Activated CD4-positive, alpha-beta memory T cell treated with anti-CD3 and anti-CD28 coated beads, Interleukin-2, amount 10 ng/mL, durations not matched to agents 7 days and 5 days (primary cell): ENCODE data around the gene PPP2R3A. TPM values are rescaled to one million over a fixed set of nuclear protein-coding genes. Genes with fewer than 3 reads are reported as not detected.
"Not testable (repeated sequence)": the region's sequence is repeated elsewhere in the genome, so short reads cannot be mapped to it uniquely, and the experiment has no call there.

ENCODE experiments used
- CTCF ChIA-PET: fragments of 350-600 bp; sonication (Branson Sonifier 250); formaldehyde crosslinking; loops from one replicate; lab custom pipeline; 2021; ENCODE audit warnings: antibody characterized with exemption, inconsistent platforms; lab: Charles Lee
- POLR2A ChIA-PET: fragments of 350-600 bp; sonication (Branson Sonifier 250); formaldehyde crosslinking; loops from one replicate; lab custom pipeline; 2021; ENCODE audit warnings: antibody characterized with exemption; lab: Charles Lee
- DNase-seq: peaks from one replicate; pipeline ENCODE4 v3.0.0-alpha.2; 2020
- H3K27ac Mint-ChIP-seq: one replicate; pipeline ENCODE4 v1.8.0; 2021; ENCODE audit warnings: mild to moderate bottlenecking, mixed read lengths
- H3K27me3 Mint-ChIP-seq: one replicate; pipeline ENCODE4 v1.8.0; 2021; ENCODE audit warnings: mixed read lengths
- H3K36me3 Mint-ChIP-seq: one replicate; pipeline ENCODE4 v1.8.0; 2021; ENCODE audit warnings: low read depth, mixed read lengths
- H3K4me1 Mint-ChIP-seq: one replicate; pipeline ENCODE4 v1.8.0; 2021; ENCODE audit warnings: mixed read lengths
- H3K4me3 Mint-ChIP-seq: one replicate; pipeline ENCODE4 v1.8.0; 2021; ENCODE audit warnings: mild to moderate bottlenecking, mixed read lengths
- H3K9me3 Mint-ChIP-seq: one replicate; pipeline ENCODE4 v1.8.0; 2021; ENCODE audit warnings: mixed read lengths
- total RNA-seq, 2 experiments: library from RNA; stranded (reverse); gene quantifications; one replicate each; pipeline ENCODE4 v1.2.3, GENCODE V29; 2021

The PPP2R3A gene
- total RNA-seq, 2 experiments from 2014 or later: 0.03 TPM; not detected in 1

DNA sequence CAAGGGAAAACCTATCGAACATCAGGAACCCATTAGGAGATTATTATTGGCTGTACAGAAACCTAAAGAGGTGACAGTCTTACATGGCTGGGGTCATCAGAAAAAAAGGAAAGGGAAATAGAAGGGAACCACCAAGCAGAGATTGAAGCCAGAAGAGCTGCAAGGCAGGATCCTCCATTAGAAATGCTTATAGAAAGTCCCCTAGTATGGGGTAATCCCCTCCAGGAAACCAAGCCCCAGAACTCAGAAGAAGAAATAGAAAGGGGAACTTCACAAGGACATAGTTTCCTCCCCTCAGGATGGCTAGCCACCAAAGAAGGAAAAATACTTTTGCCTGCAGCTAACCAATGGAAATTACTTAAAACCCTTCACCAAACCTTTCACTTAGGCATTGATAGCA lies 27.8 kb upstream of the PPP2R3A start:
- H3K4me1 Mint-ChIP-seq, DNase-seq, POLR2A ChIA-PET, H3K4me3 Mint-ChIP-seq, H3K36me3 Mint-ChIP-seq, H3K27me3 Mint-ChIP-seq, H3K27ac Mint-ChIP-seq, H3K9me3 Mint-ChIP-seq, CTCF ChIA-PET: not testable (repeated sequence)

DNA sequence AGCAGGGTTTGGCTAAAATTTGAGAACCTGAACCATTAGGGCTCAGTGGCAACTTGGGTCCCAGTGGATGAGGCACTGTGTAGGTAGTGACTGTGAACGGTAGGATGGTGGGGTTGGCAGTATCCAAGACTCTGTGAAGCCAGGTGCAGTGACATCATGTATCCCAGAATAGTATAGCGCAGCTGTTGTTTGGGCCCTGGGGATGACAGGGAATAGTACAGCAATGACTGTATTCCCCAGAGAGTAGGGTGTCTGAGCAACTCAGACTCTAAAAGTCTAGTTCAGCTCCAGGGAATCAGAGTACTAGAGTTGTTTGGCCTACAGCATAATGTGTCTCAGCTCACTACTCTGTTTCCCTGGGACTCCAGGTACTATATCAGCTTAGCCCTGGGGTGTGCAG lies 20.7 kb upstream of the PPP2R3A start:
- H3K4me3 Mint-ChIP-seq: no peak overlapping the region
- DNase-seq: no peak
- ChIA-PET CTCF (no interaction called here), POLR2A (no interaction called here)
- no peaks in the 10 kb centered on the region for H3K36me3 Mint-ChIP-seq
- no peak overlapping the region for H3K27ac Mint-ChIP-seq
- no peaks in the 10 kb centered on the region for H3K4me1 Mint-ChIP-seq
- H3K9me3 Mint-ChIP-seq: no peaks in the 10 kb centered on the region
- peaks cover 4% of the 10 kb centered on the region for H3K27me3 Mint-ChIP-seq

DNA sequence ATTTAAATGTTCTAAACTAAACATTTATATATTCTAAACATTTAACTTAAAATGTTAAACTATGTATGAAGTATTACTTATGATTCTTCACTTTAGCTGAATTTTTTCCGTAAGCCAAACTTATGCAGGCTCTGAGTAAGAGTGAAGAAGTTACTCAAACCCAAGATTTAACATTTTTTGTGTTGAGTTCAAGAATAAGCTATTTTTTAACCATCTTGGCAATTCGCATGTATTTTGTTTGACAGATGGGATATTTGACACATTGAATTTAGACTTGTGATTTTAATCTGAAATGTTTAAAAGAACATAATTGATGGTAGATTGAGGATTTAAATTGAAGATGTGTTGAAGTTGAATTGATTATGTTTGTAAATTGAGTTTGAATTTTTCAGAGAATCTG lies 14.6 kb upstream of the PPP2R3A start:
- no peaks in the 10 kb centered on the region for H3K9me3 Mint-ChIP-seq
- ChIA-PET POLR2A (no interaction called here), CTCF (no interaction called here)
- DNase-seq: no peak
- no peaks in the 10 kb centered on the region for H3K4me1 Mint-ChIP-seq
- H3K27ac Mint-ChIP-seq: no peak overlapping the region
- H3K27me3 Mint-ChIP-seq: peaks cover 6% of the 10 kb centered on the region
- H3K4me3 Mint-ChIP-seq: no peak overlapping the region
- H3K36me3 Mint-ChIP-seq: no peaks in the 10 kb centered on the region

DNA sequence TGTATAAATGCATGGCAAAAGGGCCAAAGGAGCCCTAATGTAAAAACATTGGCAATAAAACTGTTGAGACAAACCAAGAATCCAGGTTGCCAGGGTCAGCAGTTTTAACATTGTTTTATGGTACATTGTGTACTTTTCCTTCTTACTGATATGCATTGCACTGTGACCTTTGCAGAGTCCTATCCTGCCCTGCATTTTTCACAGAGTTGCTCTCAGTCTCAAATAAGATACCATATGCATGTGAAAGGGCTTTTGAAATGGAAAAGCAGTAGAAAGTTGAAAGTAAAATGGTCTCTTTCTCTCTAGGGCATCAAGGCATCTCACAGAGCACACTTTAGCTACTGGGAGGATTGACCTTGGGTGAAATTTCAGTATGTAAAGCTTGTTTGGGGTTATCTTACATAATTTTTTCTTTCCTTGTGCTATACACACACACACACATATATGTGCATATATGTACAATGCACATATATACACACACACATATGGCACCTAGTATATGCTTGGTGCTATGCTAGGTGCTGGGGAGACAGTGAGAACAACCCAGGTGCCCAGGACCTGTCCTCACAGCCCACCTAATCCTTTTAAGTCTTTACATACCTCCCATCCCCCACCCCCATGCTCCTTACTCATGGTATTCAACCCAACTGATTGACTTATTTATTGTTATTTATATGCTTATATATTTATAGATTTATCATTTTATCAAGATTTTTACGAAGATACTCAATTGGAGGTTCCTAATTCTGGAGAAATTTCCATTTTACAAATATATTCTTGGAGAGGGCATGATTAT lies 1.2 kb upstream of the PPP2R3A start:
- POLR2A ChIA-PET: no interaction called here
- Mint-ChIP-seq H3K9me3 (no peaks in the 10 kb centered on the region), H3K27ac (no peak overlapping the region), H3K4me1 (peaks cover 12% of the 10 kb centered on the region), H3K36me3 (no peaks in the 10 kb centered on the region), H3K27me3 (peaks cover 31% of the 10 kb centered on the region), H3K4me3 (peak overlapping the region; percentile 48)
- DNase-seq: no peak
- CTCF ChIA-PET: no interaction called here

DNA sequence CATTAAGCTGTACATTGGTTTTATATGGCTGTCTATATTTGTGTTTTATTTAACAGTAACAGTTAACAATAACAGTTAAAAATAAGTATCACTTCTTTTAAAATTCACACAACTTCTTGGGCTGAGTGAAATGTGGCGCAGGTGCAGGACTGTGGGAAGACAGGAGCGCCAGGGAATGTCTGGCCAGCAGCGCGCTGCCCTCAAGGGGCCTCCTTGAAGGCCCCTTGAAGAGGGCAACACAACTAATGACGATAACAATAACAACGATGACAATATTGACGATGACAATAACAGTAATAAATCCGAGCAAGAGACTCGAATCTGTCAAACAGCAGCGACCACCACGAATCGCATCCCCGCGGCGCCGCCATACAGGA lies 411 bp upstream of the PPP2R3A start:
- Mint-ChIP-seq H3K4me3 (peak overlapping the region; percentile 48), H3K27ac (no peak overlapping the region), H3K4me1 (peaks cover 12% of the 10 kb centered on the region), H3K27me3 (peaks cover 34% of the 10 kb centered on the region), H3K36me3 (no peaks in the 10 kb centered on the region), H3K9me3 (no peaks in the 10 kb centered on the region)
- POLR2A ChIA-PET: no interaction called here
- no peak for DNase-seq
- CTCF ChIA-PET: no interaction called here

DNA sequence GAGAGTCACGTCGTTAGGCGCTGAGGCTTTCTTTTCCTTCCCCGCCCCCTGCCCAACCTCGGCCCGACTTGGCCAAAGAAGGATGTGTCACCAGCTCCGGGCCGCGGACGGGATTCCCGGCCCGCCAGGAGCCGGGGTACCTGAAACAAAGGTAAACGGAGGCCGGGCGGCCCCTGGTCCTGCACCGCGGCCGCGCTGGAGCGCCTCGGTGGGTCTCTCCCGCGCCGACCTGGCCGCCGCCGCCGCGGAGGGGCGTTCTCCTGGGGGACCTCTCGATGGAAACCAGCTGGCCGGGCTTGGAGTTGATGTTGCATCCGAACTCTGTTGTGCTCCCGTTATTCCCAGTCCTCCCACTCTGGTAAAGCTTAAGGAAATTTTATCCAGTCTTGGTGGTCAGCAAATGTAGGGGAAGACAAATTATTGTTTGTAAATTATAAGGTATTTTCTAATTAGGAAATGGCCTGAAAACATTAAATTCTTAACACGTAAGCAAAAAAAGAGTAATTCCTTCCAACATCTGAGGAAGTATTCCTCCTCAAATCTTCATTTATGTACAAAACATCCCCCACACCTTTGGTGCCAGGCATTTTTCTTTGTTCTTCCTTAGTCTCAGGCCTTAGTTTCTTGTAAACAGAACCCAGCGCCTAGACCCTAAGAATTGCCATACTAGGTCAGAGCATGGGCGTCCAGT lies 888 bp downstream of the PPP2R3A start:
- peaks cover 37% of the 10 kb centered on the region for H3K27me3 Mint-ChIP-seq
- CTCF ChIA-PET: interaction anchor here (1.2 to 1.5 kb wide), 2 partner anchors 76 to 786 kb away, joined by 3 to 4 read pairs; no protein-coding TSS in a partner anchor
- peaks cover 12% of the 10 kb centered on the region for H3K4me1 Mint-ChIP-seq
- H3K9me3 Mint-ChIP-seq: no peaks in the 10 kb centered on the region
- no peak overlapping the region for H3K27ac Mint-ChIP-seq
- H3K4me3 Mint-ChIP-seq: peak overlapping the region; percentile 59
- POLR2A ChIA-PET: no interaction called here
- H3K36me3 Mint-ChIP-seq: no peaks in the 10 kb centered on the region
- DNase-seq: no peak

DNA sequence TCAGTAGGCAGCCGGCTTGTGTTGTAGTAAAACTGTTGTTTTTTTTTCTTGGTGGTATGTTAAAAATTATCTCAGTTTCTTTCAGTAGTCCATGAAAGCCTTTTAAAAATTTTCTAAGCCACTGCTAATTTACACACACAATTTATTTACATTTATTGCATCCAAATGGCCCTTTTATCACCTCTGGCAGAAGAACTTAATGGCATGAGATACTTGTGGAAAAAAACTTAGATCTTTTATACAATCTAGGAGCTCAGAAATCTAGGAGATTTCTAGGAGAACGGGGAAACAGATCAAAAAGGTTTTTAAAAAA lies 1.4 kb downstream of the PPP2R3A start:
- no peak for DNase-seq
- Mint-ChIP-seq H3K36me3 (no peaks in the 10 kb centered on the region), H3K4me3 (peak overlapping the region; percentile 59), H3K4me1 (peaks cover 12% of the 10 kb centered on the region), H3K27me3 (peaks cover 37% of the 10 kb centered on the region), H3K9me3 (no peaks in the 10 kb centered on the region), H3K27ac (no peak overlapping the region)
- POLR2A ChIA-PET: no interaction called here
- CTCF ChIA-PET: interaction anchor here (1.2 to 1.5 kb wide), 2 partner anchors 76 to 786 kb away, joined by 3 to 4 read pairs; no protein-coding TSS in a partner anchor

DNA sequence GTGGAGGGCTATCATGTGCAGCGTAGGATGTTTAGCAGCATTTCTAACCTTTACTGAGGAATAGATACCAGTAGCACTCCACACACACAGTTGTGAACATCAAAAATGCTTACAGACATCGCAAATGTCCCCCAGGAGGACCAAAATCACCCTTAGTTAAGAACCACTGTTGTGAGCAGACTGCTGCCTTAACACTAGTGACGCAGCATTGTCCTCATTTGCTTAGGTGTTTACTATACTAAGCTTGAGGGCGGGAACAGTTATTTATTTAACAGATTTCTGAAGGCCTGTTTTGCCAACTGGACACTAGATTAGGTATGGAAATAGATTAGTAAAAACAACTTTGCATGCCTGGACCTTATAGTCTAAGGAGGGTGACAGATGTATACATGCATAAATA lies 2.3 kb downstream of the PPP2R3A start:
- no peaks in the 10 kb centered on the region for H3K9me3 Mint-ChIP-seq
- H3K4me3 Mint-ChIP-seq: no peak overlapping the region
- POLR2A ChIA-PET: no interaction called here
- no peak overlapping the region for H3K27ac Mint-ChIP-seq
- CTCF ChIA-PET: no interaction called here
- no peaks in the 10 kb centered on the region for H3K36me3 Mint-ChIP-seq
- peaks cover 37% of the 10 kb centered on the region for H3K27me3 Mint-ChIP-seq
- no peak for DNase-seq
- peaks cover 12% of the 10 kb centered on the region for H3K4me1 Mint-ChIP-seq

DNA sequence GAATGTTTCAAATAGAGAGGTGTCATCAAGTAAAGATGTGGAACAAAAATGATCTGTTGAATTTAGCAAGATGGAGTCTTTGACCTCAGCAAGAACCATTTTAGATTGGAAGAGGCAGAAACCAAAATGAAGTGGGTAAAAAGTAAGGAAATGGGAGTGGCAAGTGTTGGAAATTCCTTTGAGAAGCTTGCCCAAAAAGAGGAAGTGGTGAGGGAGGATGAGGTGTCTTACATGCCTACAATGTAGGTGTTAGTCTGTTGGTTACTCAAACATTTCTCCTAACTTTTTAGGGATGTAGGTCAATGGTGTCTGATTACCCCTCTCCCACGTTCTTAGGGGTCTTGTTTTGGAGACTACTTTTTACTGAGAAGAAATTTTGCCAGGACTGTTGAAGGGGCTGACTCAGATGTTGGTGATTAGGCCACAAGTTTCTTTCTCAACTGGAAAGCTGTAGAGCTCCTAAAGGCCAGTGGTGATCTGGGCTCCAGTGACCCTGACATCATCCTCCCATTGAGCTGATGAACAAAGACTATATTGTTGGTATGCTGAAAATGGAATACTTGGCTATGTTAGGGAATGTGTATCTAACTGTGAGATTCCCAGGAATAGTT lies 5.1 kb downstream of the PPP2R3A start:
- Mint-ChIP-seq H3K4me3 (no peak overlapping the region), H3K4me1 (peaks cover 7% of the 10 kb centered on the region), H3K36me3 (no peaks in the 10 kb centered on the region), H3K27me3 (peaks cover 31% of the 10 kb centered on the region), H3K27ac (no peak overlapping the region), H3K9me3 (no peaks in the 10 kb centered on the region)
- POLR2A ChIA-PET: no interaction called here
- DNase-seq: no peak
- CTCF ChIA-PET: no interaction called here

DNA sequence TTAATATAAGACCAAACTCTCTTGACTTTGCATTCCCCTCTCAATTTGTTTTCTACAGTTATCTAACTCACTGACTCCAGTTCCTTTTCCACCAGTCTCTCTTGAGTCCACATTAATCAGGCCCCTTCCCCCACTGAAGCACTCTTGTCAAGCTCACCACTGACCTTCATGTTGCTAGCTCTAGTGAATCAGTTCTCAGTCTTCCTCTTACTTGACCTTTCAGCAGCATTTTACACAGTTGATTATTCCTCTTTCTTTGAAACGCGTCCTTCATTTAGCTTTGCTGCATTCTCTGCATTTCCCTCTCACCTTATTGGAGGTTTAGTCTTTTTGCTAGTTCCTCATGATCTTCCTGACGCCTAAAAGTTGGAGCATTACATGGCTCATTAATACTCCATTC lies 8.3 kb downstream of the PPP2R3A start:
- Mint-ChIP-seq H3K27me3 (peaks cover 11% of the 10 kb centered on the region), H3K27ac (no peak overlapping the region), H3K9me3 (no peaks in the 10 kb centered on the region), H3K36me3 (no peaks in the 10 kb centered on the region), H3K4me3 (no peak overlapping the region), H3K4me1 (no peaks in the 10 kb centered on the region)
- CTCF ChIA-PET: no interaction called here
- POLR2A ChIA-PET: no interaction called here
- no peak for DNase-seq

DNA sequence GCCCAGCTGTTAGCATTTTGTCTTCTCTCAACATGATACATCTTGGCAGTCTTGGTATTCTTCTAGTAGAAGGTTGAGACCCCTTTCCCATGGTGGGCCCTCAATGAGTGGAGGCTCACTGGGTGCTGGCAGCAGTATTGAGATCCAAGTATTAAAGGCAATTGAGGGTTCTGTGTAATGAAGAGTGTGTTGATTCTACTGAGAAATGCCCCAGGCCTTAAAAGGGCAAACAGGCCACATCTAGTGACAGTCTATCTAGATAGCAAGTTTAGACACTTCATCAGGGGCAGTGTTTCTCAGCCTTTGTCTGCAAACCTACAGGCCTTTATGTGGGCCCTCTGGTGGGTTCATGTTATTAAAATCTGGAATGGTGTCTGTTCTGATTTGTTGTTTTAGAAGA lies 9.5 kb downstream of the PPP2R3A start:
- CTCF ChIA-PET: no interaction called here
- DNase-seq: no peak
- POLR2A ChIA-PET: no interaction called here
- Mint-ChIP-seq H3K4me1 (no peaks in the 10 kb centered on the region), H3K36me3 (no peaks in the 10 kb centered on the region), H3K27ac (no peak overlapping the region), H3K9me3 (no peaks in the 10 kb centered on the region), H3K27me3 (peaks cover 6% of the 10 kb centered on the region), H3K4me3 (no peak overlapping the region)

DNA sequence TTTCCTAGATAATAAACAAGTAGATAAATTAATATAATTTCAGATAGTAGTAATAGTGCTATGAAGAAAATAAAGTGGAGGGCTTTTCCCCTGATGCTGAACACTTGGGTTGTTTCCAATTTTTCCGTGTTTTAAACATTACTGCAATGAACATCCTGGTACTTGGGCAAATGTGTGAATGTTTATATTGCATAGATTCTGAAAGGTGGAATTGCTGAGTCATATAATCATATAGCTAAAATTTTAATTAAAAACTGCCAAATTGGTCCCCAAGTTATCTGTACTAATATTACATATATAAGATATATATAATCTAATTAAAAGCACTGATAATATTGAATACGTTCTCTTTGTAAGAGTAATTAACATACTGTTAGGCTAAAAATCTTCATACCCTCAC lies 10.0 kb downstream of the PPP2R3A start:
- Mint-ChIP-seq H3K9me3 (no peaks in the 10 kb centered on the region), H3K27me3 (peaks cover 1% of the 10 kb centered on the region), H3K4me3 (no peak overlapping the region), H3K27ac (no peak overlapping the region), H3K4me1 (no peaks in the 10 kb centered on the region), H3K36me3 (no peaks in the 10 kb centered on the region)
- POLR2A ChIA-PET: no interaction called here
- CTCF ChIA-PET: no interaction called here
- DNase-seq: no peak

DNA sequence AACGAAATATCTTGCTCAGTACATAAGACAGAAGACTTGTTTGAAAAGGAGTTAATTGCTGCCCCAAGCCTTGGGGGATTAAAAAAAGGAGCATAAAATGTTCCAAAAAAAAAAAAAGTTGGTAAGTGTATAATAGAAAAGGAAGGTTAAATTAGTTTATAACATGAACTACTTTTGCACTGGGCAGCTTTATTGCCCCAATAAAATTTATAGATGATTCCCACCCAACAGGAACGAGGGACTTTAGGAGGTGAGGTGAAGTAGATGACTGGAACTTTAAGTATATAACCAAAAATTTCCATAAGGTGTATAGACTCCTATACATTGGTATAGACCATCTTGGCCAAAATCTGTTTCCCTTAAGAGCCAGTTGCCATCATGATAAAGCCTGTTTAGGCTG lies 14.8 kb downstream of the PPP2R3A start:
- POLR2A ChIA-PET: no interaction called here
- no peak overlapping the region for H3K27ac Mint-ChIP-seq
- CTCF ChIA-PET: no interaction called here

More for the DNA sequence above, 14.8 kb downstream of the PPP2R3A start:
- Mint-ChIP-seq H3K27me3 (peaks cover 4% of the 10 kb centered on the region), H3K36me3 (no peaks in the 10 kb centered on the region), H3K4me1 (no peaks in the 10 kb centered on the region), H3K4me3 (no peak overlapping the region), H3K9me3 (no peaks in the 10 kb centered on the region)
- DNase-seq: no peak
